ENCODE data around the gene TOB2.
A peak's percentile ranks its signal among the peaks of the same experiment; 100 is the strongest.
"Not testable (repeated sequence)": the region's sequence is repeated elsewhere in the genome, so short reads cannot be mapped to it uniquely, and the experiment has no call there.

Gene TOB2

GRCh38 chr22:41468381-41469217 is 22.0 kb upstream of the TOB2 start, which contains the start of the genes ACO2 and PHF5A:
Gene ACO2, plus strand, starts transcription at chr22:41469117. Its CDS starts 30 bp downstream, at chr22:41469147.
Gene PHF5A, minus strand, starts transcription at chr22:41468692. Its CDS starts 39 bp downstream, at chr22:41468653.
- peak; percentile 97 for DNase-seq (ENCODE audit: low read depth in 2 of 2)

GRCh38 chr22:41461901-41462300 is 15.3 kb upstream of the TOB2 start:
- no peak for DNase-seq (ENCODE audit: low read depth in 2 of 2)

GRCh38 chr22:41460071-41460470 is 13.5 kb upstream of the TOB2 start:
- not testable (repeated sequence) for DNase-seq (ENCODE audit: low read depth in 2 of 2)

GRCh38 chr22:41459431-41459830 is 12.8 kb upstream of the TOB2 start:
- DNase-seq (ENCODE audit: low read depth in 2 of 2): no peak

GRCh38 chr22:41458161-41458728 is 11.6 kb upstream of the TOB2 start:
- DNase-seq (ENCODE audit: low read depth in 2 of 2): no peak

- DNase-seq (ENCODE audit: low read depth in 2 of 2): peak; percentile 84 to 85
Observed at GRCh38 chr22:41448189-41448808, 1.7 kb upstream of the TOB2 start.

GRCh38 chr22:41447435-41448188 is 1.0 kb upstream of the TOB2 start:
- peak; percentile 38 to 50 for DNase-seq (ENCODE audit: low read depth in 2 of 2)

GRCh38 chr22:41446057-41446501 is 522 bp downstream of the TOB2 start:
- DNase-seq (ENCODE audit: low read depth in 2 of 2): peak in 1 of 2 experiments; percentile 6

GRCh38 chr22:41445129-41446056 is 1.2 kb downstream of the TOB2 start:
- peak in 1 of 2 experiments; percentile 16 for DNase-seq (ENCODE audit: low read depth in 2 of 2)

GRCh38 chr22:41444360-41445128 is 2.1 kb downstream of the TOB2 start:
- peak; percentile 71 to 86 for DNase-seq (ENCODE audit: low read depth in 2 of 2)

- DNase-seq (ENCODE audit: low read depth in 2 of 2): no peak
Observed at GRCh38 chr22:41442240-41442792, 4.3 kb downstream of the TOB2 start.

GRCh38 chr22:41440511-41440910 is 6.1 kb downstream of the TOB2 start:
- not testable (repeated sequence) for DNase-seq (ENCODE audit: low read depth in 2 of 2)

GRCh38 chr22:41437198-41437597 is 9.4 kb downstream of the TOB2 start:
- no peak for DNase-seq (ENCODE audit: low read depth in 2 of 2)

- DNase-seq (ENCODE audit: low read depth in 2 of 2): no peak
Observed at GRCh38 chr22:41436322-41437113, 10.1 kb downstream of the TOB2 start.

- no peak for DNase-seq (ENCODE audit: low read depth in 2 of 2)
Observed at GRCh38 chr22:41435560-41435959, 11.0 kb downstream of the TOB2 start.

GRCh38 chr22:41434361-41435003 is 12.1 kb downstream of the TOB2 start:
- DNase-seq (ENCODE audit: low read depth in 2 of 2): not testable (repeated sequence)

GRCh38 chr22:41433480-41433879 is 13.1 kb downstream of the TOB2 start:
- DNase-seq (ENCODE audit: low read depth in 2 of 2): not testable (repeated sequence)

GRCh38 chr22:41431656-41432055 is 14.9 kb downstream of the TOB2 start:
- no peak for DNase-seq (ENCODE audit: low read depth in 2 of 2)
